ENCODE data around the gene CNNM2. TPM values are rescaled to one million over a fixed set of nuclear protein-coding genes. Genes with fewer than 3 reads are reported as not detected.

CNNM2 gene
- total RNA-seq, 2 donors from 2014 or later, result 25.2 to 29.3 TPM

DNA sequence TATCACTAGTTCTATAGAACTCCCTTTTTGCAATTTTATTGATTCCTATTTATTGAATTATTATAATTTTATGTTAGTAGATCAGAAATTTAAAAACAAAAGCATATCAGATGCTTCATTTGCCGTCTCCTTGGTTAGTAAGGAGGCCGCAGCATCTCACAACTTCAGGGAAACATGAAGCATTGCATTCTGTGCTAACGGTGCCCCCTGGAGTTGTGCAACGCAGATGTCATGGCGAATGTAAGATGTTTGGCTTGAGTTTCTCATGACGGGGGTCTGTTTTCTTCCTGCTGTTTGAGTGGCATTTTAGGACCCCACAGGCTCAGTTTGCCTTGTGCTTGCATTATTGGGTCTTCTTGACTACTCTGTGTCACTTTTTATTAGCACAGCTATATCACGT lies 124.8 kb downstream of the CNNM2 start:
- TF ChIP-seq, protein P1, sequence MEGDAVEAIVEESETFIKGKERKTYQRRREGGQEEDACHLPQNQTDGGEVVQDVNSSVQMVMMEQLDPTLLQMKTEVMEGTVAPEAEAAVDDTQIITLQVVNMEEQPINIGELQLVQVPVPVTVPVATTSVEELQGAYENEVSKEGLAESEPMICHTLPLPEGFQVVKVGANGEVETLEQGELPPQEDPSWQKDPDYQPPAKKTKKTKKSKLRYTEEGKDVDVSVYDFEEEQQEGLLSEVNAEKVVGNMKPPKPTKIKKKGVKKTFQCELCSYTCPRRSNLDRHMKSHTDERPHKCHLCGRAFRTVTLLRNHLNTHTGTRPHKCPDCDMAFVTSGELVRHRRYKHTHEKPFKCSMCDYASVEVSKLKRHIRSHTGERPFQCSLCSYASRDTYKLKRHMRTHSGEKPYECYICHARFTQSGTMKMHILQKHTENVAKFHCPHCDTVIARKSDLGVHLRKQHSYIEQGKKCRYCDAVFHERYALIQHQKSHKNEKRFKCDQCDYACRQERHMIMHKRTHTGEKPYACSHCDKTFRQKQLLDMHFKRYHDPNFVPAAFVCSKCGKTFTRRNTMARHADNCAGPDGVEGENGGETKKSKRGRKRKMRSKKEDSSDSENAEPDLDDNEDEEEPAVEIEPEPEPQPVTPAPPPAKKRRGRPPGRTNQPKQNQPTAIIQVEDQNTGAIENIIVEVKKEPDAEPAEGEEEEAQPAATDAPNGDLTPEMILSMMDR (IDR thresholded peaks at IDR 0.05), result no peak
- H3K9ac ChIP-seq (ENCODE audit: low read depth in 2 of 2, low read length in 2 of 2), result no peak overlapping the region
- no peak overlapping the region for H3K27ac ChIP-seq
- H3K4me3 ChIP-seq, result no peak overlapping the region
- H3K27me3 ChIP-seq, result no peaks in the 10 kb centered on the region
- H3K36me3 ChIP-seq, result no peaks in the 10 kb centered on the region
- no peaks in the 10 kb centered on the region for H3K9me3 ChIP-seq
- intact Hi-C loops (cut with DNase I), result no loop called here
- no peak for DNase-seq
- no peaks in the 10 kb centered on the region for H3K4me1 ChIP-seq

DNA sequence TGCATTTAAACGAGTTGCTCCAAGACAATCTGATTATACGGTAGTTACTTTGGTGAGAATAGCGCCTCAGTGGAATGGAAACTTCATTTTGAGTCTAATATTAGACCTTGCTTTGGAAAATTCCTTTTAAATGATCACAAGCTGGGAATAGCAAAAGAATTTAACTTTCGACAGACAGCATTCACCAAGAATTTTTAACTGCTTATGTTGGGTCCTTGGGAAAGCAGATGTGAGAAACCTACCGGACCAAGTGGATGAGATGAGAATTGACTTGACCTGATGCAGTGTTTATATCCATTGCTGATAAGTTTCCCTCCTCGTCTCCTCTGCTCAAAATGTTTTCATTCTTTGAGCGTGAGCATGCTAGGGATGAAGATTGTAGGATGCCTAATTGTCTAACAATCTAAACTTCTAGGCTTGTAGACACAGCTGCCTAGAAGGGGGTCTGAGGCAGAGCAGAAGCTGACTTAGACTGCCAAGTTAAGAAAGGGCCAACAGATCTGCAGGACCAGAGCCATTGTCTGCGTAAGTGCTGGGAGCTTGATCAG lies 126.9 kb downstream of the CNNM2 start:
- no peaks in the 10 kb centered on the region for H3K36me3 ChIP-seq
- H3K9me3 ChIP-seq, result no peaks in the 10 kb centered on the region
- DNase-seq, result no peak
- H3K27me3 ChIP-seq, result no peaks in the 10 kb centered on the region
- H3K4me1 ChIP-seq, result no peaks in the 10 kb centered on the region
- H3K4me3 ChIP-seq, result no peak overlapping the region
- intact Hi-C loops (cut with DNase I), result no loop called here
- H3K27ac ChIP-seq, result no peak overlapping the region
- no peak overlapping the region for H3K9ac ChIP-seq (ENCODE audit: low read depth in 2 of 2, low read length in 2 of 2)
- TF ChIP-seq, protein P1 (IDR thresholded peaks at IDR 0.05), result no peak

DNA sequence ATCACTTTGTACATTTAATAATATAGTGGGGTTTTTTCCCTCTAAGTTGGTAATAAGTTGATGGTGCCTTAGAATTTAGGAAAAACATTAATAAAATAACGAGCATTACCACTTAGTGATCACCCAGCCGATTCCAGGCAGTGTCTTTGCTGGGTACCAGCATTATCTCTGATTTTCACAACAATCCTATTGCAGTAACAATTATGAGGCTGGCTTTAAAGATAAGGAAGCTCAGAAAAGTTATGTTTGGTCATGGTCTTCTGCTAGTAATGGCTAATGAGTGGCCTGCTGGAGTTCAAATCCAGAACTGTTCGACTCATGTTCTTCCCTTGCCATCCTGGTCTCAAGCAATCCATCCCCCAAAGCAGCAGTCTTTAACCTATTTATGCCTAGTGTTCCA lies 127.9 kb downstream of the CNNM2 start:
- TF ChIP-seq, protein P1 (IDR thresholded peaks at IDR 0.05), result no peak
- intact Hi-C loops (cut with DNase I), result no loop called here
- Histone ChIP-seq H3K9me3 (no peaks in the 10 kb centered on the region), H3K4me3 (no peak overlapping the region), H3K9ac (ENCODE audit: low read depth in 2 of 2, low read length in 2 of 2) (no peak overlapping the region), H3K27ac (no peak overlapping the region), H3K36me3 (no peaks in the 10 kb centered on the region), H3K27me3 (no peaks in the 10 kb centered on the region), H3K4me1 (no peaks in the 10 kb centered on the region)
- no peak for DNase-seq

DNA sequence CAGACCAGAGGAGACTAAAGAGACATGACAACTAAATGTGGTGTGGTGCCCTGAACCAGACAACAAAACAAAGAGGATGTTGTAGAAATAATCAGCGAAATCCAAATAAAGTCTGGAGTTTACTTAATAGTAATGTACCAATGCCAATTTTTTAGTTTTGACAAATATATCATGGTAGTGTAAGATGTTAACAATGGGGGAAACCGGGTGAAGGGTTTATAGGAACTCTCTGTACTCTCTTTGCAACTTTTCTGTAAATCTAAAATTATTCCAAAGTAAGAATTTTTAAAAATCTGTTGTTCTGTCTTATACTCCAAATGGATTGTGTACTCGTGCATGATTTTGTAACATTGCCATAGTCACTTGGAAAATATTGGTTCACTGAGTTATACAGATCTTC lies 129.3 kb downstream of the CNNM2 start:
- H3K9ac ChIP-seq (ENCODE audit: low read depth in 2 of 2, low read length in 2 of 2), result no peak overlapping the region
- H3K27ac ChIP-seq, result no peak overlapping the region
- H3K4me1 ChIP-seq, result no peaks in the 10 kb centered on the region
- DNase-seq, result no peak
- intact Hi-C loops (cut with DNase I), result no loop called here
- no peaks in the 10 kb centered on the region for H3K27me3 ChIP-seq
- no peak overlapping the region for H3K4me3 ChIP-seq
- TF ChIP-seq, protein P1 (IDR thresholded peaks at IDR 0.05), result no peak
- no peaks in the 10 kb centered on the region for H3K36me3 ChIP-seq
- no peaks in the 10 kb centered on the region for H3K9me3 ChIP-seq

DNA sequence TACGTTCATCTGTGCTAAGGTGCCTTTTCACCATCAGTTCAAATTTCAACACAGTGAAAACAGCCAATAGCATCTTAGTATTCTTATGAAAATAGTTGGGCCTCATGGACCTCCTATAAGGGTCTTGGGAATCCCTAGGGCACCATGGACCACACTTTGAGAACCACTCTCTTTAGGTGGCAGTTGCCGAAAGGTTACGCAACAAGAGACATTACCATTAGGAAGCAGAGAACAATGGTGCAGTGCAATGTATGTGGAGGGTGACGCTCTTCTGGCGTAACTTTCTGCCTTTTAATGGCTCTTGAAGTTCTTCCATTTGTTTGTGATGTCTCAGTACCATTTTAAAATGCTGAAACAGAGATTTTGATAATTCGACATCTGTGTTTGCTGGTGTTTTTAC lies 131.1 kb downstream of the CNNM2 start:
- Histone ChIP-seq H3K4me3 (no peak overlapping the region), H3K9ac (ENCODE audit: low read depth in 2 of 2, low read length in 2 of 2) (no peak overlapping the region), H3K36me3 (no peaks in the 10 kb centered on the region), H3K27me3 (no peaks in the 10 kb centered on the region), H3K27ac (no peak overlapping the region), H3K9me3 (no peaks in the 10 kb centered on the region), H3K4me1 (no peaks in the 10 kb centered on the region)
- TF ChIP-seq, protein P1 (IDR thresholded peaks at IDR 0.05), result no peak
- intact Hi-C loops (cut with DNase I), result no loop called here
- no peak for DNase-seq
